HL-60 (cell line): ENCODE data around the gene MOCS1.

Experiments used
- GABPA ChIP-seq: IDR thresholded peaks from 2 replicates; pipeline ENCODE4 v1.6.1; 2012; ENCODE audit warnings: low read depth
- POLR2AphosphoS5 ChIP-seq: IDR thresholded peaks from 2 replicates; pipeline ENCODE4 v1.6.1; 2012; ENCODE audit warnings: low read depth
- REST ChIP-seq: IDR thresholded peaks from 2 replicates; pipeline ENCODE4 v1.6.1; 2012; ENCODE audit warnings: low read depth; ENCODE audit not compliant: insufficient replicate concordance
- SPI1 ChIP-seq: IDR thresholded peaks from 2 replicates; pipeline ENCODE4 v1.6.1; 2012; ENCODE audit warnings: low read depth, mild to moderate bottlenecking, borderline replicate concordance
- TF ChIP-seq, protein P1 (sequence below): IDR thresholded peaks from one replicate; pipeline ENCODE4 v1.5.1; 2011; ENCODE audit warnings: low read length, control low read depth, inconsistent platforms; ENCODE audit not compliant: insufficient read depth

- no peak for TF ChIP-seq SPI1
- no peak for TF ChIP-seq REST
- TF ChIP-seq, protein P1, sequence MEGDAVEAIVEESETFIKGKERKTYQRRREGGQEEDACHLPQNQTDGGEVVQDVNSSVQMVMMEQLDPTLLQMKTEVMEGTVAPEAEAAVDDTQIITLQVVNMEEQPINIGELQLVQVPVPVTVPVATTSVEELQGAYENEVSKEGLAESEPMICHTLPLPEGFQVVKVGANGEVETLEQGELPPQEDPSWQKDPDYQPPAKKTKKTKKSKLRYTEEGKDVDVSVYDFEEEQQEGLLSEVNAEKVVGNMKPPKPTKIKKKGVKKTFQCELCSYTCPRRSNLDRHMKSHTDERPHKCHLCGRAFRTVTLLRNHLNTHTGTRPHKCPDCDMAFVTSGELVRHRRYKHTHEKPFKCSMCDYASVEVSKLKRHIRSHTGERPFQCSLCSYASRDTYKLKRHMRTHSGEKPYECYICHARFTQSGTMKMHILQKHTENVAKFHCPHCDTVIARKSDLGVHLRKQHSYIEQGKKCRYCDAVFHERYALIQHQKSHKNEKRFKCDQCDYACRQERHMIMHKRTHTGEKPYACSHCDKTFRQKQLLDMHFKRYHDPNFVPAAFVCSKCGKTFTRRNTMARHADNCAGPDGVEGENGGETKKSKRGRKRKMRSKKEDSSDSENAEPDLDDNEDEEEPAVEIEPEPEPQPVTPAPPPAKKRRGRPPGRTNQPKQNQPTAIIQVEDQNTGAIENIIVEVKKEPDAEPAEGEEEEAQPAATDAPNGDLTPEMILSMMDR, result no peak
- TF ChIP-seq POLR2AphosphoS5, result no peak
- no peak for TF ChIP-seq GABPA
Measured at GRCh38 chr6:39914239-39914638, 20.0 kb downstream of the MOCS1 start.
